ENCODE measurements around the gene TADA2B. TPM values are rescaled to one million over a fixed set of nuclear protein-coding genes. Genes with fewer than 3 reads are reported as not detected.

Gene TADA2B
- polyA plus RNA-seq, 3 donors = 20.7 to 21.6 (median 21.1) TPM

GRCh38 chr4:7014815-7015214 is 28.4 kb upstream of the TADA2B start:
- no peak for DNase-seq

- no peak for DNase-seq
Measured at GRCh38 chr4:7015383-7016035, 27.7 kb upstream of the TADA2B start.

GRCh38 chr4:7016086-7016485 is 27.1 kb upstream of the TADA2B start:
- no peak for DNase-seq

- no peak for DNase-seq
Measured at GRCh38 chr4:7016512-7016911, 26.7 kb upstream of the TADA2B start.

- DNase-seq = no peak
Measured at GRCh38 chr4:7017446-7018048, 25.6 kb upstream of the TADA2B start.

- no peak for DNase-seq
Measured at GRCh38 chr4:7018281-7018680, 24.9 kb upstream of the TADA2B start.

- no peak for DNase-seq
Measured at GRCh38 chr4:7019367-7019766, 23.8 kb upstream of the TADA2B start.

GRCh38 chr4:7020290-7020689 is 22.9 kb upstream of the TADA2B start:
- no peak for DNase-seq

GRCh38 chr4:7020856-7021255 is 22.3 kb upstream of the TADA2B start:
- no peak for DNase-seq

GRCh38 chr4:7021355-7021754 is 21.8 kb upstream of the TADA2B start:
- no peak for DNase-seq

- DNase-seq = no peak
Measured at GRCh38 chr4:7021930-7022664, 21.1 kb upstream of the TADA2B start.

- DNase-seq = no peak
Measured at GRCh38 chr4:7023486-7023885, 19.7 kb upstream of the TADA2B start.

- no peak for DNase-seq
Measured at GRCh38 chr4:7023901-7024300, 19.3 kb upstream of the TADA2B start.

- no peak for DNase-seq
Measured at GRCh38 chr4:7024336-7024890, 18.8 kb upstream of the TADA2B start.

GRCh38 chr4:7025040-7025602 is 18.1 kb upstream of the TADA2B start:
- no peak for DNase-seq

GRCh38 chr4:7026107-7026506 is 17.1 kb upstream of the TADA2B start:
- DNase-seq = no peak

GRCh38 chr4:7027284-7027683 is 15.9 kb upstream of the TADA2B start:
- DNase-seq = no peak

GRCh38 chr4:7027913-7028312 is 15.3 kb upstream of the TADA2B start:
- no peak for DNase-seq

GRCh38 chr4:7029212-7029611 is 14.0 kb upstream of the TADA2B start:
- no peak for DNase-seq

GRCh38 chr4:7029921-7030320 is 13.3 kb upstream of the TADA2B start:
- DNase-seq = no peak

GRCh38 chr4:7030856-7031255 is 12.3 kb upstream of the TADA2B start:
- no peak for DNase-seq

- DNase-seq = peak; percentile 56
Measured at GRCh38 chr4:7031558-7032449, 11.4 kb upstream of the TADA2B start.

Data from renal pelvis (tissue), 4 donors.